A549 (cell line): ENCODE data around the gene APOBEC3H. TPM values are rescaled to one million over a fixed set of nuclear protein-coding genes. Genes with fewer than 3 reads are reported as not detected.

Source experiments
- ATAC-seq, 2 experiments: fragments of 200-7000 bp in 1 of 2; fragments of >200 bp in 1 of 2; cut with Nextera tagmentation in 1 of 2; cut with Tn5 transposase in 1 of 2; 3 replicates each; pipeline versions ENCODE4 v1.8.0 to v1.9.1; 2018 to 2020; ENCODE audit warnings: mild to moderate bottlenecking in 1 of 2, moderate library complexity in 1 of 2
- CTCF ChIA-PET: fragments of 300-600 bp; sonication (Branson Sonifier 250); formaldehyde crosslinking; extraction: SDS; loops from one replicate; lab custom pipeline; 2021; ENCODE audit warnings: antibody characterized with exemption, inconsistent platforms; lab: Yijun Ruan, JAX
- POLR2A ChIA-PET: fragments of 350-600 bp; formaldehyde crosslinking; extraction: SDS; loops from one replicate; lab custom pipeline; 2021; ENCODE audit warnings: antibody characterized with exemption, inconsistent platforms; lab: Yijun Ruan, JAX
- DNase-seq, 2 experiments: peaks; one replicate each; pipeline versions ENCODE4 v3.0.0 to v3.0.0-alpha.2; 2011 to 2016; ENCODE audit warnings: low read depth in 1 of 2, low spot score in 1 of 2
- FAIRE-seq: peaks from 2 replicates; lab custom pipeline; 2011; peaks lifted over from hg19 to GRCh38; lab: Jason Lieb, UNC
- H3K27ac ChIP-seq, 2 experiments: fragments of >200 bp; sonication (Bioruptor Twin); formaldehyde crosslinking; 3 replicates each; pipeline ENCODE4 v1.5.1; 2016 to 2017
- H3K4me1 ChIP-seq: fragments of >200 bp; sonication (Bioruptor Twin); formaldehyde crosslinking; 3 replicates; pipeline ENCODE4 v1.6.1; 2016
- H3K4me2 ChIP-seq: fragments of >200 bp; sonication (Bioruptor Twin); formaldehyde crosslinking; 3 replicates; pipeline ENCODE4 v1.6.1; 2016
- H3K4me3 ChIP-seq: fragments of >200 bp; sonication (Bioruptor Twin); formaldehyde crosslinking; 3 replicates; pipeline ENCODE4 v1.5.1; 2016
- H3K9me3 ChIP-seq: fragments of >200 bp; sonication (Bioruptor Twin); formaldehyde crosslinking; 3 replicates; pipeline ENCODE4 v1.6.1; 2016
- BHLHE40 ChIP-seq: IDR thresholded peaks from 2 replicates; pipeline ENCODE4 v1.6.1; 2012; ENCODE audit warnings: low read depth, low read length, inconsistent platforms
- CBX8 ChIP-seq: fragments of 200-600 bp; sonication (generic); IDR thresholded peaks from 2 replicates; pipeline ENCODE4 v1.6.1; 2016
- E2F6 ChIP-seq: IDR thresholded peaks from 2 replicates; pipeline ENCODE4 v1.6.1; 2012; ENCODE audit warnings: low read depth, borderline replicate concordance
- FOSB ChIP-seq: fragments of 250-450 bp; sonication (Bioruptor Pico); IDR thresholded peaks from 2 replicates; pipeline ENCODE4 v1.5.0; 2020; ENCODE audit warnings: mild to moderate bottlenecking, moderate library complexity
- FOSL2 ChIP-seq, 2 experiments: fragments of 450-650 bp in 1 of 2; fragments of >200 bp in 1 of 2; sonication (Bioruptor Twin) in 1 of 2; formaldehyde crosslinking; IDR thresholded peaks; 2 replicates each; pipeline versions ENCODE4 v1.5.0 to v1.6.1; 2016 to 2020; ENCODE audit warnings: mild to moderate bottlenecking in 1 of 2, moderate library complexity in 1 of 2
- FOXS1 ChIP-seq: fragments of 250-450 bp; sonication (Bioruptor Pico); IDR thresholded peaks from 2 replicates; pipeline ENCODE4 v1.5.0; 2020; ENCODE audit warnings: mild to moderate bottlenecking, moderate library complexity
- HES2 ChIP-seq: fragments of >200 bp; sonication (Bioruptor Twin); formaldehyde crosslinking; IDR thresholded peaks from 2 replicates; pipeline ENCODE4 v1.6.1; 2016
- HOXB5 ChIP-seq: fragments of 250-450 bp; sonication (Bioruptor Pico); IDR thresholded peaks from 2 replicates; pipeline ENCODE4 v1.5.0; 2020; ENCODE audit warnings: mild to moderate bottlenecking, moderate library complexity
- KDM1A ChIP-seq: fragments of 200-600 bp; sonication (generic); IDR thresholded peaks from 2 replicates; pipeline ENCODE4 v1.6.1; 2016; ENCODE audit warnings: low read depth, mild to moderate bottlenecking
- MAX ChIP-seq: IDR thresholded peaks from 2 replicates; pipeline ENCODE4 v1.6.1; 2012
- NFE2L2 ChIP-seq: fragments of 150-350 bp; conservative IDR thresholded peaks from 2 replicates; pipeline ENCODE4 v1.6.1; 2014; ENCODE audit warnings: low read length
- NR3C1 ChIP-seq: fragments of >200 bp; sonication (Bioruptor Twin); formaldehyde crosslinking; IDR thresholded peaks from 3 replicates; pipeline ENCODE4 v1.6.1; 2017
- PHF8 ChIP-seq: fragments of 200-600 bp; sonication (generic); IDR thresholded peaks from 2 replicates; pipeline ENCODE4 v1.6.1; 2016; ENCODE audit warnings: low read depth, mild to moderate bottlenecking, antibody characterized with exemption, moderate library complexity, borderline replicate concordance
- POLR2A ChIP-seq: IDR thresholded peaks from 2 replicates; pipeline ENCODE4 v1.6.1; 2012; ENCODE audit warnings: mild to moderate bottlenecking, low read length
- RCOR1 ChIP-seq: fragments of 150-350 bp; IDR thresholded peaks from 2 replicates; pipeline ENCODE4 v1.6.1; 2014; ENCODE audit warnings: antibody characterized with exemption, low read length, low read depth
- RNF2 ChIP-seq: fragments of 200-600 bp; sonication (generic); IDR thresholded peaks from 2 replicates; pipeline ENCODE4 v1.6.1; 2016; ENCODE audit warnings: low read depth, mild to moderate bottlenecking, antibody characterized with exemption, moderate library complexity, borderline replicate concordance
- WGBS: methylation state at CpG from one replicate; pipeline ENCODE4 v1.1.6; 2017; ENCODE audit errors: missing lambda C conversion rate; 5-methylcytosine and 5-hydroxymethylcytosine counted together
- polyA plus RNA-seq, 4 experiments: library from polyadenylated mRNA; depleted of rRNA in 3 of 4; stranded (reverse); fragments of >200 nt; fragmentation: RNase III in 1 of 4; extraction: RNeasy Plus Mini Kit Qiagen cat#74134 plus additional on column Dnase treatment in 1 of 4; gene quantifications; 2 replicates in 3 of 4; 3 replicates in 1 of 4; pipeline ENCODE4 v1.2.3, GENCODE V29; 2011 to 2017
- small RNA-seq, 6 experiments: library from RNA; depleted of rRNA; stranded (forward); fragments of <200 nt; gene quantifications; one replicate each; pipeline ENCODE3, GENCODE V24; 2012

APOBEC3H gene
- polyA plus RNA-seq, 2 of the 4 experiments (the other 2 are of a cell fraction) = 0.39 to 0.43 TPM

- H3K27ac ChIP-seq = peak within 1 kb of the TSS; percentile 71 to 90
Observed at GRCh38 chr22:39152511-39153219, 55.6 kb downstream of the APOBEC3H start, which contains the start of gene CBX7. CBX7 (minus strand) TSS chr22:39152680; CDS start chr22:39152444, 236 bp downstream.

GRCh38 chr22:39153220-39153717 lies 56.2 kb downstream of the APOBEC3H start:
- no peak for DNase-seq
- ChIA-PET CTCF (no interaction called here), POLR2A (interaction anchor here (1.0 to 1.8 kb wide), 3 partner anchors 156 to 367 kb away, joined by 3 to 14 read pairs (median 3); partner anchors contain the start of genes ATF4 and RPL3)
- peak overlapping the region; percentile 51 for H3K4me3 ChIP-seq
- H3K27ac ChIP-seq = peak overlapping the region; percentile 71 to 87
- WGBS = 65% methylated on average over 23 of the region's 43 CpGs
- ATAC-seq = no peak; a peak in 1 of 6 replicates
- no peaks in the 10 kb centered on the region for H3K9me3 ChIP-seq
- no peak for FAIRE-seq
- peaks cover 10% of the 10 kb centered on the region; the same call in 1 of the 3 replicates for H3K4me1 ChIP-seq
- no peak for TF ChIP-seq FOSL2 (IDR thresholded peaks at IDR 0.05)
- no peak for TF ChIP-seq FOSL2 (CRISPR knock-in tag; IDR thresholded peaks at IDR 0.05)
- TF ChIP-seq POLR2A = no peak
- TF ChIP-seq MAX = no peak; the same call in 1 of the 2 replicates
- no peak for TF ChIP-seq NFE2L2
- TF ChIP-seq CBX8 = no peak
- TF ChIP-seq NR3C1 = no peak
- TF ChIP-seq RCOR1 = no peak
- no peak for TF ChIP-seq HOXB5 (CRISPR knock-in tag)
- peak overlapping the region; percentile 73 for H3K4me2 ChIP-seq

More at GRCh38 chr22:39152511-39153219, 55.6 kb downstream of the APOBEC3H start, which contains the start of gene CBX7:
- H3K4me2 ChIP-seq = peak within 1 kb of the TSS; percentile 73
- TF ChIP-seq FOXS1 (no peak), HES2 (no peak), BHLHE40 (no peak), MAX (peak; percentile 43), HOXB5 (CRISPR knock-in tag) (no peak), RNF2 (peak; percentile 51; the same call in 1 of the 2 replicates), FOSB (no peak), E2F6 (peak; percentile 71), KDM1A (no peak), PHF8 (peak; percentile 64; the same call in 1 of the 2 replicates)
- no CpG with 5 or more reads among the region's 98 CpGs for WGBS
- peaks cover 10% of the 10 kb centered on the region; the same call in 1 of the 3 replicates for H3K4me1 ChIP-seq
- ChIA-PET POLR2A (interaction anchor here (1.0 to 1.8 kb wide), 3 partner anchors 157 to 367 kb away, joined by 3 to 14 read pairs (median 3); partner anchors contain the start of genes ATF4 and RPL3), CTCF (interaction anchor here (1.2 to 4.3 kb wide), 2 partner anchors 18 to 225 kb away, joined by 3 to 21 read pairs; no protein-coding TSS in a partner anchor)
- FAIRE-seq (no peak), DNase-seq (peak; percentile 78 to 81), ATAC-seq (peak; percentile 82 to 88)
- H3K9me3 ChIP-seq = no peaks in the 10 kb centered on the region
- peak within 1 kb of the TSS; percentile 51 for H3K4me3 ChIP-seq

Small RNA genes within 50 kb of the gene (small RNA-seq; reads per million reads assigned to genes)
- 0 reads per million in 6 experiments for gene AL022318.2
- gene COX5BP7 = 0 reads per million in 6 experiments

Other genes starting within 250 kb of the APOBEC3H start
- gene CBX6, start 225.0 kb upstream of the APOBEC3H start, polyA plus RNA-seq (2011; rRNA removed) = 9.8 and 10.4 TPM in 2 replicates
- 22.1 to 24.0 TPM (median 22.4 TPM) in 3 replicates for gene CBX6, start 225.0 kb upstream of the APOBEC3H start, polyA plus RNA-seq (2017; fragmentation: RNase III; extraction: RNeasy Plus Mini Kit Qiagen cat#74134 plus additional on column Dnase treatment)
- gene APOBEC3A, start 139.6 kb upstream of the APOBEC3H start, polyA plus RNA-seq (2011; rRNA removed) = not detected in 2 replicates
- gene APOBEC3A, start 139.6 kb upstream of the APOBEC3H start, polyA plus RNA-seq (2017; fragmentation: RNase III; extraction: RNeasy Plus Mini Kit Qiagen cat#74134 plus additional on column Dnase treatment) = not detected in 3 replicates
- 14.7 and 16.7 TPM in 2 replicates for gene APOBEC3B, start 114.9 kb upstream of the APOBEC3H start, polyA plus RNA-seq (2011; rRNA removed)
- gene APOBEC3B, start 114.9 kb upstream of the APOBEC3H start, polyA plus RNA-seq (2017; fragmentation: RNase III; extraction: RNeasy Plus Mini Kit Qiagen cat#74134 plus additional on column Dnase treatment) = 17.9 to 19.6 TPM (median 19.1 TPM) in 3 replicates
- 15.1 and 22.2 TPM in 2 replicates for gene APOBEC3C, start 83.0 kb upstream of the APOBEC3H start, polyA plus RNA-seq (2011; rRNA removed)
- 29.3 to 31.7 TPM (median 31.1 TPM) in 3 replicates for gene APOBEC3C, start 83.0 kb upstream of the APOBEC3H start, polyA plus RNA-seq (2017; fragmentation: RNase III; extraction: RNeasy Plus Mini Kit Qiagen cat#74134 plus additional on column Dnase treatment)
- 0.66 and 0.67 TPM in 2 replicates for gene APOBEC3D, start 76.1 kb upstream of the APOBEC3H start, polyA plus RNA-seq (2011; rRNA removed)
- 0.29 to 0.33 TPM (median 0.30 TPM) in 3 replicates for gene APOBEC3D, start 76.1 kb upstream of the APOBEC3H start, polyA plus RNA-seq (2017; fragmentation: RNase III; extraction: RNeasy Plus Mini Kit Qiagen cat#74134 plus additional on column Dnase treatment)
- 2.9 and 4.0 TPM in 2 replicates for gene APOBEC3F, start 56.4 kb upstream of the APOBEC3H start, polyA plus RNA-seq (2011; rRNA removed)
- gene APOBEC3F, start 56.4 kb upstream of the APOBEC3H start, polyA plus RNA-seq (2017; fragmentation: RNase III; extraction: RNeasy Plus Mini Kit Qiagen cat#74134 plus additional on column Dnase treatment) = 3.3 to 4.3 TPM (median 4.3 TPM) in 3 replicates
- gene APOBEC3G, start 20.0 kb upstream of the APOBEC3H start, polyA plus RNA-seq (2011; rRNA removed) = not detected in 2 replicates
- gene APOBEC3G, start 20.0 kb upstream of the APOBEC3H start, polyA plus RNA-seq (2017; fragmentation: RNase III; extraction: RNeasy Plus Mini Kit Qiagen cat#74134 plus additional on column Dnase treatment) = 0.16 TPM in 1 of 3 replicates, not detected in the others
- 0.79 and 1.3 TPM in 2 replicates for gene CBX7, start 55.4 kb downstream of the APOBEC3H start, polyA plus RNA-seq (2011; rRNA removed)
- 2.0 to 2.5 TPM (median 2.3 TPM) in 3 replicates for gene CBX7, start 55.4 kb downstream of the APOBEC3H start, polyA plus RNA-seq (2017; fragmentation: RNase III; extraction: RNeasy Plus Mini Kit Qiagen cat#74134 plus additional on column Dnase treatment)
- 4.0 and 4.5 TPM in 2 replicates for gene PDGFB, start 147.7 kb downstream of the APOBEC3H start, polyA plus RNA-seq (2011; rRNA removed)
- 2.1 to 3.3 TPM (median 3.0 TPM) in 3 replicates for gene PDGFB, start 147.7 kb downstream of the APOBEC3H start, polyA plus RNA-seq (2017; fragmentation: RNase III; extraction: RNeasy Plus Mini Kit Qiagen cat#74134 plus additional on column Dnase treatment)
- 1,852 and 1,921 TPM in 2 replicates for gene RPL3, start 222.4 kb downstream of the APOBEC3H start, polyA plus RNA-seq (2011; rRNA removed)
- gene RPL3, start 222.4 kb downstream of the APOBEC3H start, polyA plus RNA-seq (2017; fragmentation: RNase III; extraction: RNeasy Plus Mini Kit Qiagen cat#74134 plus additional on column Dnase treatment) = 1,908 to 2,151 TPM (median 1,965 TPM) in 3 replicates